SJCRH30 (cell line): ENCODE measurements around the gene IQSEC1. TPM values are rescaled to one million over a fixed set of nuclear protein-coding genes. Genes with fewer than 3 reads are reported as not detected.

Source experiments
- DNase-seq, 2 experiments: peaks; one replicate each; pipeline ENCODE4 v3.0.0-alpha.2; 2015 to 2020
- H3K27ac ChIP-seq: fragments of 250-450 bp; sonication (Bioruptor Pico); 2 replicates; pipeline ENCODE4 v1.5.1; 2020; ENCODE audit warnings: mild to moderate bottlenecking, moderate library complexity
- H3K27me3 ChIP-seq: fragments of 250-450 bp; sonication (Bioruptor Pico); 2 replicates; pipeline ENCODE4 v1.5.1; 2020; ENCODE audit warnings: mild to moderate bottlenecking, moderate library complexity
- H3K36me3 ChIP-seq: fragments of 250-450 bp; sonication (Bioruptor Pico); 2 replicates; pipeline ENCODE4 v1.5.1; 2020; ENCODE audit warnings: mild to moderate bottlenecking, moderate library complexity
- H3K4me1 ChIP-seq: fragments of 250-450 bp; sonication (Bioruptor Pico); 2 replicates; pipeline ENCODE4 v1.5.1; 2020; ENCODE audit warnings: mild to moderate bottlenecking, moderate library complexity
- H3K4me3 ChIP-seq: fragments of 250-450 bp; sonication (Bioruptor Pico); 2 replicates; pipeline ENCODE4 v1.5.1; 2020; ENCODE audit warnings: mild to moderate bottlenecking, moderate library complexity
- H3K9me3 ChIP-seq: fragments of 250-450 bp; sonication (Bioruptor Pico); replicated peaks from 2 replicates; pipeline ENCODE4 v1.5.1; 2020; ENCODE audit warnings: mild to moderate bottlenecking, moderate library complexity
- total RNA-seq: library from RNA; depleted of rRNA; stranded (reverse); fragments of >200 nt; shearing (Covaris generic); gene quantifications from 2 replicates; pipeline ENCODE4 v1.2.3, GENCODE V29; 2014

The IQSEC1 gene
- total RNA-seq, 1 experiment from 2014 or later, result 5.7 TPM

DNA sequence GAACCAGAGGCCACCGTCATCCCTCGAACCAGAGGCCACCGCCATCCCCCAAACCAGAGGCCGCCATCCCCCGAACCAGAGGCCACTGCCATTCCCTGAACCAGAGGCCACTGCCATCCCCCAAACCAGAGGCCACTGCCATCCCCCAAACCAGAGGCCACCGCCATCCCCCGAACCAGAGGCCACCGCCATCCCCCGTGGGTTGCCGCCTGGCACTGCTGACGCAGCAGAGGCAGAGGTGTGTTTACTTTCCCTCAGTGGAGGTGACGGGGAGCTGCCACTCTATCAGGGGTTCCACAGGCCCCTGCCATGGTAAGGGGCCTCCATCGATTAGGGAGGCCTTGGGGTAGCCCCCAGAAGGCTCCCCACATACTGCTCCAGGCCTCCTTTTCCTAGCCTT is 1.5 kb downstream of the IQSEC1 start:
- H3K4me3 ChIP-seq, result no peak overlapping the region
- no peak for DNase-seq
- H3K4me1 ChIP-seq, result no peaks in the 10 kb centered on the region
- H3K9me3 ChIP-seq, result no peaks in the 10 kb centered on the region
- peaks cover 25% of the 10 kb centered on the region for H3K27me3 ChIP-seq
- no peak overlapping the region for H3K27ac ChIP-seq
- no peaks in the 10 kb centered on the region for H3K36me3 ChIP-seq

- Histone ChIP-seq H3K36me3 (no peaks in the 10 kb centered on the region), H3K9me3 (no peaks in the 10 kb centered on the region), H3K27me3 (peaks cover 22% of the 10 kb centered on the region), H3K4me1 (no peaks in the 10 kb centered on the region), H3K4me3 (no peak overlapping the region), H3K27ac (no peak overlapping the region)
- DNase-seq, result no peak
These were observed 2.7 kb downstream of the IQSEC1 start for GRCh38 chr3:13070391-13071070.

DNA sequence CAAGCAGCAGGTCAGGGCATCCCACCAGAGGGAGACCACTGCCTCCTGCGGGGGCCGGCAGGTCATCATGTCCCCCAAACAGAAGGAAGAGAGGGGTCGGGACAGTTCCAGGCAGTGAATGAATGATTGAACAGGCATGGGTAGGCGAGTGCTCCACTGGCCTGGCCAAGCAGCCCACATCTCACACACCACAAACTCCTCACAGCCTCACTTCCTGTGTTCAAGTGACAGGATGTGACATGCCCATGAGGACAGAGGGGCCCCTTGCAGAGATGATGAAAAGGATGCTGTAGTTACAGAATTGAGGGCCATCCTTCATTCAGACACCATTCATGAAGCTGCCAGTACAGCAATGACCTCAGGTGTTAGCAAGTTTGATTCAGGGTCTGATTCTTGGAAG is 3.7 kb downstream of the IQSEC1 start:
- H3K27me3 ChIP-seq, result peaks cover 11% of the 10 kb centered on the region
- H3K9me3 ChIP-seq, result no peaks in the 10 kb centered on the region
- no peaks in the 10 kb centered on the region for H3K36me3 ChIP-seq
- no peak overlapping the region for H3K4me3 ChIP-seq
- H3K4me1 ChIP-seq, result no peaks in the 10 kb centered on the region; the same call in 1 of the 2 replicates
- DNase-seq, result no peak
- H3K27ac ChIP-seq, result no peak overlapping the region

- Histone ChIP-seq H3K4me3 (no peak overlapping the region), H3K9me3 (no peaks in the 10 kb centered on the region), H3K4me1 (no peaks in the 10 kb centered on the region; the same call in 1 of the 2 replicates), H3K27me3 (peaks cover 6% of the 10 kb centered on the region; the same call in 1 of the 2 replicates), H3K36me3 (no peaks in the 10 kb centered on the region), H3K27ac (no peak overlapping the region)
- DNase-seq, result no peak
These were observed 4.8 kb downstream of the IQSEC1 start for GRCh38 chr3:13068269-13069010.

GRCh38 chr3:13067778-13068177 is 5.5 kb downstream of the IQSEC1 start:
- Histone ChIP-seq H3K36me3 (no peaks in the 10 kb centered on the region), H3K4me1 (no peaks in the 10 kb centered on the region; the same call in 1 of the 2 replicates), H3K9me3 (no peaks in the 10 kb centered on the region)

DNA sequence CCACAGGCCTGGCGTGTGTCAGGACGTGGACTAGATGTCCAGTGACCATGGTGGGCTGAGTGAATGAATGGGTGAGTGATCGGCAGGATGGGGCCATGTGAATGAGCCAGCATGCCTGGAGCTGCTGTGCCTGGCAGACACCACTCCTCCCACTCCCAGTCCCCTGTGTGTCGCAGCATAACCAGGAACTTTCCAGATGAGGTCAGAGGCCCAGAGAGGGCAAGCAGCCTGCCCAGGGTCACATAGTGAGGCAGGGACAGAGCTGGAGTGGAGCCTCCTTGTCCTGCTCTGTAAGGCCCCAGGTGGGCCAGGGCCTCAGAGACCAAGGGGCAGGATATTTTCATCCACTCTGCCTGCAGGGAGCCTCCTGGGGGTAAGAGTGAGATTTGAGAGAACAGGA is 6.4 kb downstream of the IQSEC1 start:
- no peak for DNase-seq
- H3K9me3 ChIP-seq, result no peaks in the 10 kb centered on the region
- no peak overlapping the region for H3K27ac ChIP-seq
- peaks cover 18% of the 10 kb centered on the region for H3K27me3 ChIP-seq
- H3K4me1 ChIP-seq, result no peaks in the 10 kb centered on the region; the same call in 1 of the 2 replicates
- H3K36me3 ChIP-seq, result no peaks in the 10 kb centered on the region
- no peak overlapping the region for H3K4me3 ChIP-seq

More at GRCh38 chr3:13067778-13068177, 5.5 kb downstream of the IQSEC1 start:
- Histone ChIP-seq H3K4me3 (no peak overlapping the region), H3K27ac (no peak overlapping the region), H3K27me3 (peaks cover 8% of the 10 kb centered on the region)
- no peak for DNase-seq

DNA sequence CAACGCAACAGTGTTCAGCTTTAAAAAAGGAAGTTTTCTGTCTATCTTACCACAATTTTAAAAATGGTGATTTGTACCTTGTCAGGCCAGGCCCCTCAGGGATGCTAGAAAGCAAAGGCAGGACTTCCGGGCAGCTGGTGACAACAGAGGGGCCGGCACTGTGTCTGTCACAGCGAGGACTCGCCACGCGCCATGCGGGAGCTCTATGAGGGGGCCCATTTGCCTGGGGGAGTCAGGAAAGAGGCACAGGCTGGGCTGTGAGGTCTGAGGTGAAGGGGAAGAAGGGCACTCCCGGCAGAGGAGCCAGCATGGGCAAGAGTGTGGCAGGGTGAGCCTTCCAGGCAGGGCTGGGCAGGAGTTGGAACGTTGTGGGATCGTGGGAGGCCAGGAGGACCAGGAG is 7.0 kb downstream of the IQSEC1 start:
- H3K9me3 ChIP-seq, result no peaks in the 10 kb centered on the region
- DNase-seq, result no peak
- H3K36me3 ChIP-seq, result no peaks in the 10 kb centered on the region
- H3K27me3 ChIP-seq, result peaks cover 21% of the 10 kb centered on the region
- no peaks in the 10 kb centered on the region; the same call in 1 of the 2 replicates for H3K4me1 ChIP-seq
- H3K27ac ChIP-seq, result no peak overlapping the region
- no peak overlapping the region for H3K4me3 ChIP-seq

DNA sequence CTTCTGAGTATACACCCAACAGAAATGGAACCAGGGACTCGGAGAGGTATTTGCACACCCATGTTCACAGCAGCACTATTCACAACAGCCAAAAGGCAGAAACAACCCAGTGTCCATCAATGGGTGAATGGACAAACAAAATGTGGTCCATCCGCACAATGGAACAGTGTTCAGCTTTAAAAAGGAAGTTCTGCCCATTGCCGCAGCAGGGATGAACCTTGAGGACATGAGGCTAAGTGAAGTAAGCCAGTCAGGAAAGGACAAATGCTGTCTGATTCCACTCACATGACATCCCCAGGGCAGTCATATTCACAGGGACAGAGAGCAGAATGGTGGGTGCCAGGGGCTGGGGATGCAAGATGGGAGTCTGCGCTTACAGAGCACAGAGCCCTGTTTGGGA is 7.5 kb downstream of the IQSEC1 start:
- peaks cover 25% of the 10 kb centered on the region for H3K27me3 ChIP-seq
- no peaks in the 10 kb centered on the region; the same call in 1 of the 2 replicates for H3K4me1 ChIP-seq
- no peaks in the 10 kb centered on the region for H3K36me3 ChIP-seq
- no peak overlapping the region for H3K27ac ChIP-seq
- H3K9me3 ChIP-seq, result no peaks in the 10 kb centered on the region
- DNase-seq, result no peak
- H3K4me3 ChIP-seq, result no peak overlapping the region

- DNase-seq, result peak; percentile 38 to 66
- Histone ChIP-seq H3K36me3 (no peaks in the 10 kb centered on the region), H3K27ac (no peak overlapping the region), H3K4me3 (no peak overlapping the region), H3K27me3 (peaks cover 31% of the 10 kb centered on the region), H3K9me3 (no peaks in the 10 kb centered on the region), H3K4me1 (no peaks in the 10 kb centered on the region; the same call in 1 of the 2 replicates)
These were observed 8.3 kb downstream of the IQSEC1 start for GRCh38 chr3:13064964-13065363.

DNA sequence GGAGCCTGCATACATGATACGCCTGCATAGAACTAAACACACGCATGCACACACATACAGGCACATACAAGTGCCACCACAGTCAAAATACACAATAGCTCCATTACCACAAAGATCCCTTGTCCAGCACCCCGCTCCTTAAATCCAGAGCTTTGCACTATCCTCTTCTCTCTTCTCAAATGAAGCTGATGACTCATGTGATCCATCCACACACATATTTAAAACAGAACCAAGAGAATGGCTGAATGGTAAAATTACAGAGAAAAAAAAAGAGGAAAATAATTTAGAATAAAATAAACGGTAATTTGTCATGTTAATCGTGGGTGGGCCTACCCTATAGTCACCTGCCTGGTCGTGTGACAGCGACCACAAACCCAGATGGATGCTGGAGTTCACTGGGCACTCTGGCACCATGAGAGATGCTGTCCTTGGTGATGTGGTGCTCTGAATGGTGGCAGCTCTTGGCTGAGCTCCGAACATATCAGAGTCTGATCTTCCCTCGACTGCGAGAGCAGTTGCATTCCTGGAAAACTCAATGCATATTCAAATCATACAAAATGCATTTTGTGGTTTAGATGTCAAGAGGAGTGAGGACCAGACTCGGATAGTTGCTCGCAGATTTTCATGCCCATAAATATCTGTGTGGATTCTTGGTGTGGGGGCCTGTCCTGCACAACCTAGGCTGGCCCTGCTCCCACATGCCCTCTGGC is 8.9 kb downstream of the IQSEC1 start:
- no peak overlapping the region for H3K4me3 ChIP-seq
- no peaks in the 10 kb centered on the region for H3K36me3 ChIP-seq
- DNase-seq, result no peak
- no peaks in the 10 kb centered on the region; the same call in 1 of the 2 replicates for H3K4me1 ChIP-seq
- peaks cover 34% of the 10 kb centered on the region for H3K27me3 ChIP-seq
- H3K27ac ChIP-seq, result no peak overlapping the region
- H3K9me3 ChIP-seq, result no peaks in the 10 kb centered on the region

DNA sequence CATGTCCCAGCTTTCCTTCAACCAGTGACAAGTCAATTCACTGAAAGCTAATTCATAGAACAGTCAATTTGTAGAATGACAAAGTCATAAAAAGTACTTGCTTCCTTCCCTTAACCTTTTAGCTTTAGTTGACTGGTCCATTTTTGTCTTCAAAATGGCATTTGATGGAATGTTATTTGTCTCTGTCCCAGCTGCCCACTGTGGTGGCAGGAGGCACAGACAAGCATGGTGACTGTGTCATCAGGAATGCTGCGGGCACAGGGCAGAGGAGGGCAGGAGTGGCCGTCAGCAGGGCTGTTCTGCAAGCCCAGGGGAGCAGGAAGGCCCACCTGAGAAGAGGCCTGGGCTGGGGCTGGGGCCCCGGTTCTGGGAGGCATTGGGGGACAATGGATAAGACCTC is 10.0 kb downstream of the IQSEC1 start:
- Histone ChIP-seq H3K4me1 (no peaks in the 10 kb centered on the region; the same call in 1 of the 2 replicates), H3K27ac (no peak overlapping the region), H3K9me3 (no peaks in the 10 kb centered on the region), H3K27me3 (peaks cover 34% of the 10 kb centered on the region), H3K36me3 (no peaks in the 10 kb centered on the region), H3K4me3 (no peak overlapping the region)
- DNase-seq, result no peak

DNA sequence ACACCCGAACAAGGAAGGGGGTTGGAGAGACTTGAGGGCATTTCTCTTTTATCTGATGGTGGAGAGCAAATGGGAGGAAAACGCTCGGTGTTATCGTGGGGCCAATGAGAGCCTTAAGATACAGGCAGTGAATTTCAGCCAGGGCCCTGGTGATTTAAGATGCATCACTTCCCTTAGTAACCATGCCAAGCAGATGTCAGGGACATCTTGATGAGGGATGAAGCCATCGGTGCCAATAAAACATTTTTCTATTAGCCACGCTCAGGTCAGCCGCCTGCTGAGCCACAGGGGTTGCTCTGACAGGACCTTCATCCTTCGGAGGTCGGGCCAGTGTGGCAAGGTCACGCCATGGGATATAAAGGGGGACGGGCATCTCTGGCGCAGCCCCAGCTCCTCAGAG is 10.6 kb downstream of the IQSEC1 start:
- DNase-seq, result no peak
- peaks cover 3% of the 10 kb centered on the region; the same call in 1 of the 2 replicates for H3K4me1 ChIP-seq
- H3K4me3 ChIP-seq, result no peak overlapping the region
- no peaks in the 10 kb centered on the region for H3K36me3 ChIP-seq
- no peaks in the 10 kb centered on the region for H3K9me3 ChIP-seq
- no peak overlapping the region for H3K27ac ChIP-seq
- H3K27me3 ChIP-seq, result peaks cover 34% of the 10 kb centered on the region

DNA sequence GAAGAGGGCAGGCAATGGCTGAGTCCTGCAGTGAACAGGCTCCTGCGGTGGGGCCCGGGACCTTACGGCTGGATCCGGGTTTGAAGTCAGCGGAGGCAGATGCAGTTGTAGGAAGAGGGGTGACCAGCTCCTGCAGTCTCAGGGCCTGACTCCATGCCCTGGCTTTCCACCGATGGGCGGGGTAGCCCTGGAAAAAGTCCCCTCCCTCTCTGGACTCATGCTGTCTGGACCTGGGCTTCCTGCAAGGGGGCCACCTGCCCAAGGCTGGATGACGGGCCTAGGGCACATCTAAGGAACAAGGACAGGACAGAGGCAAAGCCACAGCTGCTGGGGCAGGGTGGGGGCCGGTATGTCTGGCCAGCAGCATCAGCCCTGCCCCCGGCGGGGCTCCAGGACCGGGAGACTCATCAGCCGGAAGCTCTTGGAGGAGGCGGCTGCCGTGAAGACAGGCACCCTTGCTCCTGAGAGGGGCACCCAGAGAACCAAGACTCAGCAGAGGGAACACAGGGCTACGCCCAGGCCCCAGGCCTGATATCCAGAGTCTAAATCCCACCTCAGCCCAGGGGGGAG is 12.8 kb downstream of the IQSEC1 start:
- peaks cover 3% of the 10 kb centered on the region; the same call in 1 of the 2 replicates for H3K4me1 ChIP-seq
- DNase-seq, result no peak
- peaks cover 28% of the 10 kb centered on the region; the same call in 1 of the 2 replicates for H3K27me3 ChIP-seq
- no peaks in the 10 kb centered on the region for H3K9me3 ChIP-seq
- no peak overlapping the region for H3K27ac ChIP-seq
- no peak overlapping the region for H3K4me3 ChIP-seq
- H3K36me3 ChIP-seq, result no peaks in the 10 kb centered on the region

DNA sequence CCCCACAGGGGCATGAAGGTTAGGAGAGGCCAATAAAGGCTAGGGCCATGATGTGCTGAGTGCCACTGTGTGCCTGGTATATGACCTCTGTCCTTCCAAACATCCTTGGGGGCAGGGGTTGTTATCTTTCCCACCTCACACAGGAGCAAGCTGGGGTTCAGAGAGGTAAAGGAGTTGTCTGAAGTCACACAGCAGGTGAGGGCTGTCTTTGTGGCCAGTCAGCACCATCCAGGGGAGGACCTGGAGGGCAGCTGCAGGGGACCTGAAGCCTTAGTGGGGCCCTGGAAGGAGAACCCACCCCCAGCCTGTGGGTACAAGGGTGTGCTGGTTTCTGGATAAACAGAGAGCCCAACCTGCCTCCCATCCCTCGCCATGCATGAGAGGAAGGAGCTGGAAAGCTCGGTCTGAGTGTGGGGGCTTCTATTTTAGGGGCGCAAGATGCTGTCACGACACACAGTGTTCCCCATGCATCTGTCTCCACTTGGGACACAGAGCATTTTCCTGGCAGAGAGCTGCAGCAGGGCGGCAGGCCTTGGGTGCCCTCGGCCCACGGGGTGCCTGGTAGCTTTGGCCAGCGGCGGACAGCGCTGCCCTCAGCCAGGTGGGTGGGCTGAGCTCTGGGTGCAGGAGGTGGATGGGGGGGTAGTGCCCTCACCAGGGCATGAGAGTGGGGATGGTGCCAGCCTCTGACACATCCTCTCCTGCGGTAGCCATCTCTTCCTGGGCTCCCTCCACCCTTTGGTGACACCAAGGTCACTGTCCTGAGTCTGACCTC is 14.7 kb downstream of the IQSEC1 start:
- peaks cover 4% of the 10 kb centered on the region for H3K4me1 ChIP-seq
- peaks cover 43% of the 10 kb centered on the region for H3K27me3 ChIP-seq
- no peak for DNase-seq
- no peak overlapping the region for H3K27ac ChIP-seq
- H3K36me3 ChIP-seq, result no peaks in the 10 kb centered on the region
- no peak overlapping the region for H3K4me3 ChIP-seq
- H3K9me3 ChIP-seq, result no peaks in the 10 kb centered on the region
